MCF 10A (cell line): ENCODE results near the gene UGT1A3. TPM values are rescaled to one million over a fixed set of nuclear protein-coding genes. Genes with fewer than 3 reads are reported as not detected.

ENCODE experiments used
- BruUV-seq: library from RNA; stranded (reverse); fragments of 400-500 nt; replicated peaks from 2 replicates; lab custom pipeline; 2021; lab: Mats Ljungman, UMichigan
- CTCF ChIA-PET: fragments of 300-600 bp; sonication (Branson Sonifier 250); formaldehyde crosslinking; extraction: SDS; loops from one replicate; lab custom pipeline; 2021; ENCODE audit warnings: antibody characterized with exemption, inconsistent platforms; lab: Yijun Ruan, JAX
- POLR2A ChIA-PET: fragments of 300-600, 350-650 bp; sonication (Branson Sonifier 250); formaldehyde crosslinking; extraction: SDS; loops from one replicate; lab custom pipeline; 2020; ENCODE audit warnings: antibody characterized with exemption, inconsistent platforms; lab: Yijun Ruan, JAX
- DNase-seq: peaks from one replicate; pipeline ENCODE4 v3.0.0-alpha.2; 2018; ENCODE audit not compliant: unreplicated experiment
- H3K27ac Mint-ChIP-seq: one replicate; pipeline ENCODE4 v1.8.0; 2022; ENCODE audit warnings: mild to moderate bottlenecking, low read depth, mixed read lengths; ENCODE audit not compliant: unreplicated experiment
- H3K27me3 Mint-ChIP-seq: one replicate; pipeline ENCODE4 v1.8.0; 2022; ENCODE audit warnings: mixed read lengths; ENCODE audit not compliant: insufficient read depth, unreplicated experiment
- H3K36me3 Mint-ChIP-seq: one replicate; pipeline ENCODE4 v1.8.0; 2022; ENCODE audit warnings: mild to moderate bottlenecking, moderate library complexity, mixed read lengths; ENCODE audit not compliant: insufficient read depth, unreplicated experiment
- H3K4me1 Mint-ChIP-seq: one replicate; pipeline ENCODE4 v1.8.0; 2022; ENCODE audit warnings: mixed read lengths; ENCODE audit not compliant: insufficient read depth, unreplicated experiment
- H3K4me3 Mint-ChIP-seq: one replicate; pipeline ENCODE4 v1.8.0; 2022; ENCODE audit warnings: mild to moderate bottlenecking, moderate library complexity, mixed read lengths; ENCODE audit not compliant: unreplicated experiment
- H3K9me3 Mint-ChIP-seq: one replicate; pipeline ENCODE4 v1.8.0; 2022; ENCODE audit warnings: mixed read lengths; ENCODE audit not compliant: unreplicated experiment
- CTCF ChIP-seq: fragments of 200-600 bp; IDR thresholded peaks from one replicate; pipeline ENCODE4 v1.8.0; 2022; ENCODE audit warnings: antibody characterized with exemption, mild to moderate bottlenecking; ENCODE audit not compliant: unreplicated experiment
- intact Hi-C: fragments of 100-400 bp; cut with micrococcal nuclease; formaldehyde crosslinking; loops from 2 replicates; pipeline ENCODE4 v1.14.1; 2022
- total RNA-seq: library from RNA; stranded (reverse); gene quantifications from 2 replicates; pipeline ENCODE4 v1.2.3, GENCODE V29; 2022

Gene UGT1A3
- total RNA-seq, 1 experiment from 2014 or later: not detected

- H3K4me3 Mint-ChIP-seq: no peak overlapping the region
- no peak for TF ChIP-seq CTCF
- ChIA-PET POLR2A (no interaction called here), CTCF (interaction anchor here (0.6 kb wide), 1 partner anchor 752 kb away, joined by 3 read pairs; no protein-coding TSS in a partner anchor)
- H3K27ac Mint-ChIP-seq: no peak overlapping the region
- H3K27me3 Mint-ChIP-seq: peaks cover 10% of the 10 kb centered on the region
- no peak for DNase-seq
- no peaks in the 10 kb centered on the region for H3K9me3 Mint-ChIP-seq
- peaks cover 6% of the 10 kb centered on the region for H3K4me1 Mint-ChIP-seq
- intact Hi-C loops: no loop called here
- no peaks in the 10 kb centered on the region for H3K36me3 Mint-ChIP-seq
- BruUV-seq: no TSS peak
Measured at GRCh38 chr2:233795735-233796171, 66.9 kb downstream of the UGT1A3 start.

GRCh38 chr2:233796254-233796653 lies 67.4 kb downstream of the UGT1A3 start:
- Mint-ChIP-seq H3K9me3 (no peaks in the 10 kb centered on the region), H3K27me3 (peaks cover 10% of the 10 kb centered on the region), H3K36me3 (no peaks in the 10 kb centered on the region), H3K4me3 (no peak overlapping the region), H3K4me1 (peaks cover 11% of the 10 kb centered on the region), H3K27ac (no peak overlapping the region)
- POLR2A ChIA-PET: no interaction called here
- intact Hi-C loops: no loop called here
- CTCF ChIA-PET: interaction anchor here (0.6 to 0.7 kb wide), 3 partner anchors 79 to 751 kb away, joined by 3 read pairs; no protein-coding TSS in a partner anchor
- no TSS peak for BruUV-seq
- TF ChIP-seq CTCF: no peak
- no peak for DNase-seq

DNA sequence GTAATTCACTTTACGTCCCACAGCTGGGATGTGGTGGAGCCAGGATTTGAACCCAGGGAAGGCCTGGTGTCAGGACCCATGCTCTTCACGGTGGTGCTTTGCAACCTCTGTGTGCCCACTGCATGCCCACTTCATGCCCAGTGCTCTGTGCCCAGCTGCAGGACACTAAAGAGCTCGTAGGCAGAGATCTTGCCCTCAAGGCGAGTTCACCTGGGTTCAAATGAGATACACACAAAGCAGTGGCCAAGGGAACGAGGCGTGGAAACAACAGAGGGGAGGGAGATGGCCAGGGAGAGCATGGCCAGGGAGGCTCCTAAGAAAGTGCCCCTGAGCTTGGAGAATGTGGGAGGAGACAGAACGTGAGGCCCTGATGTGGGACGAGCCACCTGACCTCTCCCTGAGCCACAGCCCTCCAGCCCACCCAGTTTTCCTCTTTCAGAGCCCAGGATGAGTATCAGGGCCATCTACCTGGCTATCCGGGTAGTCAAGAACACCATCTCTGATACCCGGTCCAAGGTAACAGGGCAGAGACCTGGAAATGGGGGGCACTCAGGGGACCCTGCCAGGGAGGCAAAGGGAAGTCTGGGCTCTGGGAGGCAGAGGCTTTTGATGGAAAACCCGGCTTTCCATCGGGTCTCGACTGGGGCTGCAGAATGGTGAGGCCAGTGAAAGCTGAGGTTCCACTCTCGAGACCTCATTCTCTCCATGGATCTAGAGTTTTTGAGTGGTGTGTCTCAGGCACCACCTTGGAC lies 69.7 kb downstream of the UGT1A3 start:
- H3K4me1 Mint-ChIP-seq: peaks cover 13% of the 10 kb centered on the region
- no TSS peak for BruUV-seq
- intact Hi-C loops: no loop called here
- TF ChIP-seq CTCF: no peak
- no peaks in the 10 kb centered on the region for H3K9me3 Mint-ChIP-seq
- peaks cover 10% of the 10 kb centered on the region for H3K27me3 Mint-ChIP-seq
- CTCF ChIA-PET: interaction anchor here (0.7 to 1.1 kb wide), 2 partner anchors 40 to 389 kb away, joined by 3 read pairs; no protein-coding TSS in a partner anchor
- no peak for DNase-seq
- no peak overlapping the region for H3K4me3 Mint-ChIP-seq
- POLR2A ChIA-PET: no interaction called here
- H3K36me3 Mint-ChIP-seq: no peaks in the 10 kb centered on the region
- no peak overlapping the region for H3K27ac Mint-ChIP-seq

- peaks cover 13% of the 10 kb centered on the region for H3K4me1 Mint-ChIP-seq
- DNase-seq: no peak
- H3K27ac Mint-ChIP-seq: no peak overlapping the region
- peaks cover 10% of the 10 kb centered on the region for H3K27me3 Mint-ChIP-seq
- POLR2A ChIA-PET: no interaction called here
- H3K4me3 Mint-ChIP-seq: no peak overlapping the region
- TF ChIP-seq CTCF: no peak
- intact Hi-C loops: no loop called here
- H3K9me3 Mint-ChIP-seq: no peaks in the 10 kb centered on the region
- H3K36me3 Mint-ChIP-seq: no peaks in the 10 kb centered on the region
- no TSS peak for BruUV-seq
- CTCF ChIA-PET: interaction anchor here (1.1 kb wide), 1 partner anchor 41 kb away, joined by 3 read pairs; no protein-coding TSS in a partner anchor
Measured at GRCh38 chr2:233799087-233799665, 70.3 kb downstream of the UGT1A3 start.
